Measurements from ENCODE around the gene GLG1.

GRCh38 chr16:74511961-74512360, 95.0 kb downstream of the GLG1 start:
- TF ChIP-seq CTCF (IDR thresholded peaks at IDR 0.05; ENCODE audit: borderline replicate concordance, extremely low read depth, low read length, poor library complexity, severe bottlenecking) (no peak), EZH2 (IDR thresholded peaks at IDR 0.05; ENCODE audit: borderline replicate concordance, low read depth, low read length, severe bottlenecking) (no peak)

Data from DND-41 (cell line).